PFSK-1 (cell line): Measurements from ENCODE around the gene SLC25A47.

ENCODE experiments used
- POLR2AphosphoS5 ChIP-seq: IDR thresholded peaks from 2 replicates; pipeline ENCODE4 v1.6.1; 2012; ENCODE audit warnings: low read depth, mild to moderate bottlenecking, control low read depth, low read length, moderate library complexity
- REST ChIP-seq, 2 experiments: IDR thresholded peaks; 2 replicates each; pipeline versions ENCODE4 v1.6.1 to v1.8.0; 2011 to 2012; ENCODE audit warnings: low read depth in 2 of 2, low read length in 2 of 2, control low read depth in 1 of 2, inconsistent platforms in 1 of 2, mild to moderate bottlenecking in 1 of 2, moderate library complexity in 1 of 2; ENCODE audit not compliant: insufficient read depth in 1 of 2

- TF ChIP-seq POLR2AphosphoS5 (no peak), REST (IDR thresholded peaks at IDR 0.05; ENCODE audit: insufficient read depth in 1 of 2, low read depth in 2 of 2, low read length in 2 of 2) (no peak)
These were observed 53.6 kb downstream of the SLC25A47 start for GRCh38 chr14:100376751-100377171.
